A673 (cell line): ENCODE data around the gene HOXB1.

Experiments used
- EZH2 ChIP-seq: fragments of 200-600 bp; sonication (generic); IDR thresholded peaks from 2 replicates; pipeline ENCODE4 v1.6.1; 2017; ENCODE audit warnings: borderline replicate concordance, low read depth, mild to moderate bottlenecking, mixed read lengths, antibody characterized with exemption, low read length; ENCODE audit not compliant: poor library complexity, severe bottlenecking
- TF ChIP-seq, protein P1 (sequence below): fragments of 300-800, 200-600 bp; sonication (generic); conservative IDR thresholded peaks from 2 replicates; pipeline ENCODE4 v1.5.1; 2017; ENCODE audit warnings: low read depth, mild to moderate bottlenecking, antibody characterized with exemption, low read length, moderate library complexity, mixed read lengths

DNA sequence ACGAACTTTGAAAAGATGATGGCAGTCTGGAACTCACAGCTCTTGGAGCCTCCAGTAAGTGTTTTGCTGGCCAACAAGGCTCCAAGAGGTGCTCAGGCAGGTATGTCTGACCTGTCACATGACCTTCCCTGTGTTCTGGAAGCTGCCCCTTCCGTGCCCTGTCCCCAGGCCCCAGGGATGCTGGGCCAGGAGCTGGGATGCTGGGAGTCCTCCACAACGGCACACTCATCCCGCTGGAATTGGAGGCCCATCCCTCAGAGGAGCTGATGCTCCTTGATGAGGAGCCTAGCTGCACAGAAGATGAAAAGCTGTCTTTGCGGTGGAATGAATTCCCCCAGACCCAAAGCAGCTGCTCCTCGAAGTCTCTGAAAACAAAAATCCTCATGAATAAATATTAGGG, 47.8 kb downstream of the HOXB1 start:
- TF ChIP-seq, protein P1, sequence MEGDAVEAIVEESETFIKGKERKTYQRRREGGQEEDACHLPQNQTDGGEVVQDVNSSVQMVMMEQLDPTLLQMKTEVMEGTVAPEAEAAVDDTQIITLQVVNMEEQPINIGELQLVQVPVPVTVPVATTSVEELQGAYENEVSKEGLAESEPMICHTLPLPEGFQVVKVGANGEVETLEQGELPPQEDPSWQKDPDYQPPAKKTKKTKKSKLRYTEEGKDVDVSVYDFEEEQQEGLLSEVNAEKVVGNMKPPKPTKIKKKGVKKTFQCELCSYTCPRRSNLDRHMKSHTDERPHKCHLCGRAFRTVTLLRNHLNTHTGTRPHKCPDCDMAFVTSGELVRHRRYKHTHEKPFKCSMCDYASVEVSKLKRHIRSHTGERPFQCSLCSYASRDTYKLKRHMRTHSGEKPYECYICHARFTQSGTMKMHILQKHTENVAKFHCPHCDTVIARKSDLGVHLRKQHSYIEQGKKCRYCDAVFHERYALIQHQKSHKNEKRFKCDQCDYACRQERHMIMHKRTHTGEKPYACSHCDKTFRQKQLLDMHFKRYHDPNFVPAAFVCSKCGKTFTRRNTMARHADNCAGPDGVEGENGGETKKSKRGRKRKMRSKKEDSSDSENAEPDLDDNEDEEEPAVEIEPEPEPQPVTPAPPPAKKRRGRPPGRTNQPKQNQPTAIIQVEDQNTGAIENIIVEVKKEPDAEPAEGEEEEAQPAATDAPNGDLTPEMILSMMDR: no peak
- no peak for TF ChIP-seq EZH2
